Lower lobe of right lung (tissue), 2 donors: ENCODE measurements around the gene KRTAP12-3. TPM values are rescaled to one million over a fixed set of nuclear protein-coding genes. Genes with fewer than 3 reads are reported as not detected.

Source experiments
- ATAC-seq, 2 donors: fragments of 200-7000 bp; cut with Tn5 transposase; one replicate each; pipeline ENCODE4 v1.9.1; 2020 to 2022; ENCODE audit warnings: mild to moderate bottlenecking in 2 of 2, moderate library complexity in 2 of 2
- DNase-seq: peaks from one replicate; pipeline ENCODE4 v3.0.0-alpha.2; 2020
- H3K27ac ChIP-seq: fragments of 200-600 bp; one replicate; pipeline ENCODE4 v1.8.0; 2022
- H3K27me3 ChIP-seq: fragments of 200-600 bp; one replicate; pipeline ENCODE4 v1.8.0; 2022; ENCODE audit warnings: low read depth
- H3K36me3 ChIP-seq: fragments of 200-600 bp; one replicate; pipeline ENCODE4 v1.8.0; 2022; ENCODE audit warnings: mild to moderate bottlenecking
- H3K4me1 ChIP-seq: fragments of 200-600 bp; one replicate; pipeline ENCODE4 v1.8.0; 2022
- H3K4me3 ChIP-seq: fragments of 200-600 bp; one replicate; pipeline ENCODE4 v1.8.0; 2022; ENCODE audit warnings: mild to moderate bottlenecking
- H3K9me3 ChIP-seq: fragments of 200-600 bp; one replicate; pipeline ENCODE4 v1.8.0; 2022
- intact Hi-C: fragments of 100-400 bp; cut with DNase I; formaldehyde crosslinking; loops from one replicate; pipeline ENCODE4 v1.11.0; 2022
- total RNA-seq: library from RNA; stranded (reverse); fragmentation: NEBNext Ultra II Directional; extraction: Animal tissue kit (Norgen Biotek cat#: 25700); gene quantifications from one replicate; pipeline ENCODE4 v1.2.1, GENCODE V29; 2021
- TF ChIP-seq, protein P1 (sequence below): fragments of 200-600 bp; IDR thresholded peaks from one replicate; pipeline ENCODE4 v1.8.0; 2022; ENCODE audit warnings: antibody characterized with exemption, mild to moderate bottlenecking
- donor health status: DM: no; HTN: yes; CAD: no; lungs with severe emphysema.

KRTAP12-3 gene
- total RNA-seq, 1 donor from 2014 or later = not detected

DNA sequence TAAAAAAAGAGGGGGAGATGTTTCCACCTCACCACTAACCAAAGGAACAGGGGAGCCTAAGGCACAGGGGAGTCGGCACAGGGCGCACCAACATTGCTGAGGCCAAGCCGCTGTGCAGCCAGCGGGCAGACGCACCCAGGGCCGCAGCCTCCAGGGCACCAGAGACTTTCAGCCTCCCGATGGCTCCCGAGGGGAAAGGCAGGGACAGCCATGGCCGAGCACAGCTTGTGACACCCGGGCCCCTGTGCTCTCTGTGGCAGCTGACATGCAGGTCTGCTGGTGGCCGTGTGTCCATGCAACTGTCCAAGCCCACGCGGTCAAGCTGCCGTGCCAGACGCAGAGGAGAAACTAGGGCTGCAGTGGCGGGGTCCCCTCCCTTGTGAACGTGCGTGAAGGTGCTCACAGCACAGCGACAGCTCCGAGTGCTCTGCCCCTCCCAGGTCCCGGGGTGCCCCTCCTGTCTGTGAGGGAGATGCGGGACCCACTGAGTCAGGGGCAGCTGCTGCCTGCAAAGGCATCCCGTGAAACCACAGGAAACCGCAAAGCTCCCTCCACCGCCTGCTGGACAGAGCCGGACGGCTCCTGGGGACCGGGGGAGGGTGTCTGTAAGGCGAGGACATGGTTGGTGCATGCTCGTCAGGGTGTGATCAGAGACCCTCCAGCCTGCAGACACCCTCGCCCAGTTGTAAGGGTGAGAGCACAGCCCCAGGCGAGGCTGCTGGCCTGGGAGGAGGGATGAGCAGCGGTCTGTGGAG is 9.0 kb upstream of the KRTAP12-3 start:
- no peak overlapping the region for H3K4me3 ChIP-seq
- intact Hi-C loops = no loop called here
- H3K4me1 ChIP-seq = no peaks in the 10 kb centered on the region
- no peaks in the 10 kb centered on the region for H3K27me3 ChIP-seq
- ATAC-seq (no peak), DNase-seq (no peak)
- H3K36me3 ChIP-seq = no peaks in the 10 kb centered on the region
- TF ChIP-seq, protein P1, sequence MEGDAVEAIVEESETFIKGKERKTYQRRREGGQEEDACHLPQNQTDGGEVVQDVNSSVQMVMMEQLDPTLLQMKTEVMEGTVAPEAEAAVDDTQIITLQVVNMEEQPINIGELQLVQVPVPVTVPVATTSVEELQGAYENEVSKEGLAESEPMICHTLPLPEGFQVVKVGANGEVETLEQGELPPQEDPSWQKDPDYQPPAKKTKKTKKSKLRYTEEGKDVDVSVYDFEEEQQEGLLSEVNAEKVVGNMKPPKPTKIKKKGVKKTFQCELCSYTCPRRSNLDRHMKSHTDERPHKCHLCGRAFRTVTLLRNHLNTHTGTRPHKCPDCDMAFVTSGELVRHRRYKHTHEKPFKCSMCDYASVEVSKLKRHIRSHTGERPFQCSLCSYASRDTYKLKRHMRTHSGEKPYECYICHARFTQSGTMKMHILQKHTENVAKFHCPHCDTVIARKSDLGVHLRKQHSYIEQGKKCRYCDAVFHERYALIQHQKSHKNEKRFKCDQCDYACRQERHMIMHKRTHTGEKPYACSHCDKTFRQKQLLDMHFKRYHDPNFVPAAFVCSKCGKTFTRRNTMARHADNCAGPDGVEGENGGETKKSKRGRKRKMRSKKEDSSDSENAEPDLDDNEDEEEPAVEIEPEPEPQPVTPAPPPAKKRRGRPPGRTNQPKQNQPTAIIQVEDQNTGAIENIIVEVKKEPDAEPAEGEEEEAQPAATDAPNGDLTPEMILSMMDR = no peak
- no peak overlapping the region for H3K27ac ChIP-seq
- no peaks in the 10 kb centered on the region for H3K9me3 ChIP-seq

DNA sequence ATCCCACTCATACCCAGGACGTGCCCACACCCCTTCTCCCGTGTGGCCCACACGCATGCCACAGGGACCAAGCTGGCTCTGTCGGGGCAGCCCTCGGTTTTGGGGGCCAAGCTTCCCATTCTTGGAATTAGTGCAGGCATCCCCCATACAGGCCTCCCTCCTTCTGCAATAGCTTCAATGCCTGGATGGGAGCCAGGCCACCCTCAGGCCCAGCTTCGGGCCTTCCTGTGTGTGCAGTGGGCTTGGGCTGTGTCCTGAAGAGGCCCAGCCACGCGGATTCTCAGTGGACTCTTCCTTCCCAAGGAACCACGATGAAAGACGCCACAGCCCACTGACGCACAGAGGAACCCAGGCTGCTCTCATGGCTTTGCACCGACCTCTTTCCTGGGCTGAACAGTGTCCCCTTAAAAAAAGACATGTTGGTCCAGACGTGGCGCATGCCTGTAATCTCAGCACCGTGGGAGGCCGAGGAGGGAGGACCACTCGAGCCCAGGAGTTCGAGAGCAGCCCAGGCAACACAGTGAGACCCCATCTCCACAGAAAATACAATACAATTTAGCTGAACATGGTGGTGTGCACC is 8.1 kb upstream of the KRTAP12-3 start:
- TF ChIP-seq, protein P1 = no peak
- DNase-seq = no peak

DNA sequence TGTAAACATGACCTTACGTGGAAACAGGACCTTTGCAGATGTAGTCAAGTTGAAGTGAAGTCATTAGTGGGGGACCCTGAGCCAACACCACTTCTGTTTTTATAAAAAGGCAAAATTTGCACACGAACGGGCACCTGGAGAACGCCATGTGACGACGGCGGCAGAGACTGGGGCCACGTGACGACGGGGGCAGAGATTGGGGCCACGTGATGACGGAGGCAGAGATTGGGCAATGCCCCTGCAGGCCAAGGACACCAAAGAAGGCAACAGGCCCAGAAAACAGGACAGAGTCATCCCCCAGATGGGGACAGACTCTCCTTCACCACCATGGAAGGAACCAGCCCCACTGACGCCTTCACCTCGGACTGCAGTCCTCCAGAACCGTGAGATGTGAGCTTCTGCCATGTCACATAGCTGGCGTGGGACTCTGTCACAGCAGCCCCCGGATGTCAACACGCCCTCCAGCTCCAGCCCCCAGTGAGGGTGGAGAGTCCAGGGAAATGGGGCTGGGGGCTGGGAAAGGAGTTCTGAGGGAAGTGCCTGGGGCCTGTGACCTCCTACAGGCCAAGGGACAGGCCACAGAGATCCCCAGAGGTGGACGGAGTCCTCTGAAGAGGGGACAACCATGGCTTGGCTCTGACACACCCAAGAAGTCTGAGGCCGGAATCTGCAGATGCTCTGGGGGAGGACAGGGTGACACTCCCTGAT is 7.3 kb upstream of the KRTAP12-3 start:
- Histone ChIP-seq H3K36me3 (no peaks in the 10 kb centered on the region), H3K27ac (no peak overlapping the region), H3K4me3 (no peak overlapping the region), H3K27me3 (peaks cover 3% of the 10 kb centered on the region), H3K4me1 (no peaks in the 10 kb centered on the region), H3K9me3 (no peaks in the 10 kb centered on the region)
- TF ChIP-seq, protein P1 = no peak
- no peak for ATAC-seq
- intact Hi-C loops = no loop called here
- DNase-seq = no peak

More for the DNA sequence above, 8.1 kb upstream of the KRTAP12-3 start:
- ATAC-seq = no peak
- H3K27me3 ChIP-seq = peaks cover 3% of the 10 kb centered on the region
- H3K27ac ChIP-seq = no peak overlapping the region
- H3K36me3 ChIP-seq = no peaks in the 10 kb centered on the region
- intact Hi-C loops = no loop called here
- H3K9me3 ChIP-seq = no peaks in the 10 kb centered on the region
- H3K4me1 ChIP-seq = no peaks in the 10 kb centered on the region
- no peak overlapping the region for H3K4me3 ChIP-seq

DNA sequence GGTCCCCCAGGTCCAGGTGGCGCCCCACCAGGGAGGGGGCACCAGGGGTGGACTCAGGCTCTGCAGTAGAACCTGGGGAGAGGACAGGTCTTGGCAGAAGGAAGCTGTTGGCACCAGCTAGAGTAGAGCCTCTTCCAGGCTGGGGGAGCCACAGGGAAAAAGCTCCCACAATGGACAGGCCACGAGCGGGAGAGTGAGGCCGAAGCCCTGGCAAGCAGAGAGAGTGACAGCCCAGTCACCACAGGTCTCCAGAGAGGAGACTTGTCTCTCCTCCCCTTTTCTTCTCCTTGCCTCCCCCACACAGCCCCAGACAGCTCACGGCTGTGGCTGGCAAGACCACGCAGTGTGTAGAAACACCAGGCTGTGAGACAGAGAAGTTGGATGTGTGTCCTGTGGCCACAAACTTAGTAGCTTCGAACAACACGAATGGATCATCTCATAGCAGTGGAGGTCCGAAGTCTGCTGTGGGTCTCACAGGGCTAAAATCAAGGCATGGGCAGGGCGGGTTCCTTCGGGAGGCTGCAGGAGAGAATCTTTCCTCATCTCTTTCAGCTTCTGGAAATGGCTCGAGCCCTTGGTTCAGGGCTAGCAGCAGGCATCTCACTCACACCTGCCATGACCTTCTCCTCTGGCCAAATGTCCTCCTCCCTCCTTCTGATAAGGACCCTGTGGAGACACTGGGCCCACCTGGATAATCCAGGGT is 6.6 kb upstream of the KRTAP12-3 start:
- DNase-seq = no peak
- Histone ChIP-seq H3K4me1 (no peaks in the 10 kb centered on the region), H3K4me3 (no peak overlapping the region), H3K27me3 (peaks cover 3% of the 10 kb centered on the region), H3K9me3 (no peaks in the 10 kb centered on the region), H3K36me3 (no peaks in the 10 kb centered on the region), H3K27ac (no peak overlapping the region)
- no peak for ATAC-seq
- TF ChIP-seq, protein P1 = no peak
- intact Hi-C loops = no loop called here

DNA sequence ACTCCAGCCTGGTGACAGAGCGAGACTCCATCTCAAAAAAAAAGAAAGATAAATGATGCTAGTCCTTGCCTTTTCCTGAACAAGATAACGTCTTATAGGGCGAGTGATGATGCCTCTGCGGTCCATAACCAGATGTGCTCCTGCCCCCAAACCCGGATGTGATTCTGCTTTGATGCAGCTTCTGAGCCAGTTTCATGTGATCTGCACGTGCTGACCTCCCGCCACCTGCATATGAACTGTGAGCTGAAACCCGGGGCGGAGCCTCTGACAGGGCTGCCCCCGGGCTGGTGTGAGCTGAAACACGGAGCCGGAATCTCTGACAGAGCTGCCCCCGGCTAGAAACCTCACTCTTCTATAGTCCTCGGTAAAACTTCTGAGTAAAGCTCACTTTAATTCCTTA is 4.6 kb upstream of the KRTAP12-3 start:
- H3K4me3 ChIP-seq = no peak overlapping the region
- TF ChIP-seq, protein P1 = no peak
- no peaks in the 10 kb centered on the region for H3K9me3 ChIP-seq
- no peak overlapping the region for H3K27ac ChIP-seq
- no peaks in the 10 kb centered on the region for H3K36me3 ChIP-seq
- intact Hi-C loops = no loop called here
- ATAC-seq = no peak
- peaks cover 14% of the 10 kb centered on the region for H3K27me3 ChIP-seq
- no peak for DNase-seq
- H3K4me1 ChIP-seq = no peaks in the 10 kb centered on the region
